AML-193 (cell line): ENCODE measurements around the gene CAPN8.
"Not testable (repeated sequence)": the region's sequence is repeated elsewhere in the genome, so short reads cannot be mapped to it uniquely, and the experiment has no call there.

Experiments
- DNase-seq, 2 experiments: peaks; one replicate each; lab custom pipeline; 2025; lab: John Stamatoyannopoulos, UW

Gene CAPN8

DNA sequence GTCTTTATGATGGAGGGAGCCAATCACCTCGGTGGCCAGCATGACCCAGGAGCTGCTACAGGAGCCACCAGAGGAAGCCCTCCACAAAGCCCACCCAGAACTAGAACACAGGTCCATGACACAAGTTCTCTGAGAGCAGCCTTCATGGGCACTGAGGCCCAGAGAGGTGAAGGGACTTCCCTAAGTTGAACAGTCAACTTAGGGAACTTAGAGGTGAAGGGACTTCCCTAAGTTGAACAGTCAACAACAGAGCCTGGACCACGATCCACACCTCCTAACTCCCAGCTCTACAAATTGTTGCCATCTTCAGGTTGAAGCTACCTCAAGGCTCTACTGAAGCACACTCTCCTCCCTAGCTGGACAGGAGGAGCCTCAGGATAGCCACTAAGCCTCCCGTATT lies 139.5 kb downstream of the CAPN8 start:
- DNase-seq = no peak

DNA sequence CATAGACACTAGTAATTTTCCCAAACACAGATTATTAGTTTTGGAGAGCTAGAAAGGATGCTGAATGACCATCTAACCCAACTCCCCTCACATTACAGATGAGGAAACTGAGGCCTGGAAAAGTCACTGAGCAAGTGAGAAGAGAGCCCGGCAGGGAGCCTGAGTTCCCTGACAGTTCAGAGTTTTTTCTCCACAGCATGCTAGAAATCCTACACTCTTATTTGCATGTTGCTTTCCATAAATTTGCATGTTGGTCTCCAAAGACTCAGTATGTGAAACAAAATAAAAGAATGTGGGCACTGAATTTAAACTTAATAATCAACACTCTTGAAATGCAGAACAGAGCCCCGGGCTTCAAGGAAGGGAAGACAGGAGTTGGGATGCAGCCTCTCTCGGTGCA lies 140.0 kb downstream of the CAPN8 start:
- DNase-seq = no peak

DNA sequence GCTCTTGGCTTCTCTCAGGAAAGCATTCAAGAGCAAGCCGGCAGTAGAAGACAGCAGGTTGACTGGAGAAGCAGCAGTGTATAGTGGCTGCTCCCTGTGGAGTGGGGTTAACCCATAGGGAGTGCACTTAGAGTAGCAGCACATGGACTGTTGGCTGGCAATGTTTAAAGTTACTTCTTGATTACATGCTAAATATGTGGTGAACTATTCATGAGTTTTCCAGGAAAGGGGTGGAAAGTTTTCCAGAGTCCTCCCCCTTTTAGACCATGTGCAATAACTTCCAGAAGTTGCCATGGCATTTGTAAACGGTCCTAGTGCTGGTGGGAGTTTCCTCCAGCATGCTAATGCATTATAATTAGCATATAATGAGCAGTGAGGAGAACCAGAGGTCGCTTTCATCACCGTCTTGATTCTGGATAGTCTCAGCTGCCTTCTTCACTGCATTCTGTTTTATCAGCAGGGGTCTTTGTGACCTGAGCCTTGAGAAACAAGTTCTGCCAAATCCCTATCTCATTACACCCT lies 140.5 kb downstream of the CAPN8 start:
- DNase-seq = no peak

DNA sequence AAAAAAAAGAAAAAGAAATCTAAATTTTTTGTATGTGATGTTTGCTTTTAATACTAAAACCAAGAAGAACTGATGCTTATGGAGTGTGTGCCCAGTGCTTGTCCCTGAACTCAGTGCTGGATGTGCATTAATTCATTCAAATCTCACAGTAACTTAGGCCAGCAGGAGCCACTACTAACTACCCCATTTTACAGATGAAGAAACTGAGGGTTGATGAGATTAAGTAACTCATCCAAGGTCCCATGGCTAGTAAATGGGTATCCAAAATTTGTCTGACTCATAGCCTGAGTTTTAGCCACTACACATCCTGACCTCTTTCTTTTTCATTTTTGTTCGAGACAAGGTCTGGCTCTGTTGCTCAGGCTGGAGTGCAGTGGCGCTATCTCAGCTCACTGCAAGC lies 144.4 kb downstream of the CAPN8 start:
- no peak for DNase-seq

DNA sequence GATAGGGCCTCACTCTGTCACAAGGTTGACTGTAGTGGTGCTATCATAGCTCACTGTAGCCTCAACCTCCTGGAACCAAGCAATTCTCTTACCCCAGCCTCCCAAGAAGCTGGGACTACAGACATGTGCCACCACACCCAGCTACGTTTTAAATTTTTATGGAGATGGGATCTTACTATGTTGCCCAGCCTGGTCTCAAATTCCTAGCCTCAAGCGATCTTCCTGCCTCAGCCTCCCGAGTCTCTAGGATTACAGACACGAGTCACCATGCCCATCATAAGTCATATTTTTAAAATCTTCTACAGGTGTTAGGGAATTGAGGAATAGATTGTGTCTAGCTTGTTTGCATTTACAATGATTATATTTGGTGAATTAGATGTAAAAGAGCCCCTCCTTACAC lies 145.3 kb downstream of the CAPN8 start:
- no peak for DNase-seq

DNA sequence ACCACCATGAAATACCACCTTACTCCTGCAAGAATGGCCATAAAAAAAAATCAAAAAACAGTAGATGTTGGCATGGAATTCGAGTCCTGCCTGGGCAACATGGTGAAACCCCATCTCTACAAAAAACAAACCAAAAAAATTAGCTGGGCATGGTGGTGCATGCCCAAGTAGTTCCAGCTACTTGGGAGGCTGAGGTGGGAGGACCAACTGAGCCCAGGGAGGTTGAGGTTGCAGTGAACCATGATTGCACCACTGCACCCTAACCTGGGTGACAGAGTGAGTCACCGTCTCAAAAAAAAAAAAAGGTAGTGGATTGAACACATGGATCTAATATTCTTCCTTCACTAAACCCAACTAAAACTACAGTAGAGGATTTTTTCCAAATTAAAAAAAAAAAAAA lies 146.4 kb downstream of the CAPN8 start:
- no peak for DNase-seq

DNA sequence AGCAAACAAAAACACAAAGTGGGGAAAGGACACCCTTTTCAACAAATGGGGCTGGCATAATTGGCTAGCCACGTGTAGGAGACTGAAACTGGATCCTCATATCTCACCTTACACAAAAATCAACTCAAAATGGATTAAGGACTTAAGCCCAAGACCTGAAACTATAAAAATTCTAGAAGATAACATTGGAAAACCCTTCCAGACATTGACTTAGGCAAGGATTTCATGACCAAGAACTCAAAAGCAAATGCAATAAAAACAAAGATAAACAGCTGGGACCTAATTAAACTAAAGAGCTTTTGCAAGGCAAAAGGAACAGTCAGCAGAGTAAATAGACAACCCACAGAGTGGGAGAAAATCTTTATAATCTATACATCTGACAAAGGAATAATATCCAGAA lies 146.9 kb downstream of the CAPN8 start:
- not testable (repeated sequence) for DNase-seq

DNA sequence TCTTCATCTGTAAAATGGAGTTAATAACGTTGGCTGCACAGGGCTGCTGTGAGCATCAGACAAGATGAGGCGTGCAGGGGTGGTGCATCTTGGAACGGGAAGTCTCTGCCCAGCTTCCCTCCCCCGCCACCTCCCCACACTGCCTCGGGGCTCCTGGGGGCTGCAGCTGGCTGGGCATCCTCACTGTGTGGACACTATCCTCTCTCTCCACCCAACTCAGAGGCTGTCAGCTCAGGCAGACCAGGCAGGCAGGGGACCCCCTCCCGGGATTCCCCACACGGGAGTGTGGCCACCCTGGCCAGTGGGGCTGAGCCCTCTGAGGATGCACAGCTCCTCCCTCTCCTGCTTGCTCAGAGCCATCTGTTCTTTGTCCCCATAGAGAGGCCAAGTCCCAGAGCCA lies 149.6 kb downstream of the CAPN8 start:
- no peak for DNase-seq

DNA sequence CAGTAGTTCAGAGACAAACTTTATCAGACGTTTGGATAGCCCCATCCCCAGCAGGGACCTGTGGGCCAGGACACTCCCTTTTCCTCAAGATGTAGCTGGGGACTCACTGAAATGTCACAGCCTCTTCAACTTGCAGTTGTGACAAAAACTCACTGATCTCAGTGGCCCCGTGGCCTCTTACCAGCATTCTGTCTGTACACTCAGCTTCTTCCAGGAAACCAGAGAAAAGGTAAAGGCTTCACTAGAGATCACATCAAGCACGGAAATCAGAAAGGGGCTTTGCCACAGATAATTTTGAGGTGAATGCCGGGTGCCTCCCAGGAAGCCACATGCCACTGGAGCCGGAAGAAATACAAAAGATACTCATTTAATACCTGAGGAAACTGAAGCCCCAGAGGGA lies 150.1 kb downstream of the CAPN8 start:
- DNase-seq = no peak

DNA sequence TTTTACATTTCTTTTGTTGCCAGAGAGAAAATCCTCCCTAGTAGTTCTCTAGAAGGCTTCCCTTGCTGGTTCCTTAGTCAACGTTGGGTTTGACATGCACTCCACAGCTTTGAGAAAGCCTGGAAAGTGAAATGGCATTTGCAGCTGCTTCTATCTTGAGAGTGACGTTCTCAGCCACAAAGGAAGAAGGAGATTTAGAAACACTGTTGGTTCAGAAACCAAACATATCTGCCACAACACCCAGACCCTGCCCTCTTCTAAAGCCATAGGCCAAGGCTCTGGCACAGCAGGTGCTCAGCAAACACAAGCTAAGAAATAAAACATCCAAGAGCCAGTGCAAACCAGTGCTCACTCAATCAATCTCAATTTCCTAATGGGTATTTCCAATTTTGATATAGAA lies 150.9 kb downstream of the CAPN8 start:
- DNase-seq = no peak

DNA sequence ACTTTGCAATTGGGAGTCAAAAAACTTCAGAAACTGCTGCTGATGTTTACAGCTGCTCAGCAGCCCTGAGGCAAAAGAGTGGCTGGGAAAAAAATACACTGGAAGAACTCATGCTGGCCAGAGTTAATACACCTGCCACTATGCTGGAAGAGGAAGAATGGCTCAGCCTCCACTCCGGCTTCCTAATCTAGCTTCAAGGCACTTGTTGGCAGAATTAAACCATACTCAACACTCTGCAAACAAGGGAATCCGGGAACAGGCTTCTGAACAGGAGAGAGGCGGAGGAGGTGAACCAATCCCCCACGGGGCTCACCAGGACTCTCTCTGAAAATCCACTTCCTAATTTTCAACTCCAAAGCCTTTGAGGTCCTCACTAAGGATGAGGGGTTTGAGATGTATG lies 152.2 kb downstream of the CAPN8 start:
- no peak for DNase-seq

DNA sequence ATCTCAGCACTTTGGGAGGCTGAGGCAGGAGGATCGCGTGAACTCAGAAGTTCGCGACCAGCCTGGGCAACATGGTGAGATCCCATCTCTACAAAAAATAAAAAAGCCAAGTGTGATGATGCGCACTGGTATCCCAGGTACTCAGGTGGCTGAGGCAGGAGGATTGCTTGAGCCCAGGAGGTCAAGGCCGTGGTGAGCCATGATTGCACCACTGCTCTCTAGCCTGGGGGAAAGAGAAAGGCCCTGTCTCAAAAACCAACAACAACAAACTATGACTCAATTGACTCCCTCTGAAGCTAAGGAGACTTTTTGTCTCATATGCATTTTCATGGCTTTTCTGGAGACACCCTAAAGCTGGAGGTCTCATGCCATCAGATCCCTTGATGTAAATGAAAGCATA lies 153.4 kb downstream of the CAPN8 start:
- no peak for DNase-seq

DNA sequence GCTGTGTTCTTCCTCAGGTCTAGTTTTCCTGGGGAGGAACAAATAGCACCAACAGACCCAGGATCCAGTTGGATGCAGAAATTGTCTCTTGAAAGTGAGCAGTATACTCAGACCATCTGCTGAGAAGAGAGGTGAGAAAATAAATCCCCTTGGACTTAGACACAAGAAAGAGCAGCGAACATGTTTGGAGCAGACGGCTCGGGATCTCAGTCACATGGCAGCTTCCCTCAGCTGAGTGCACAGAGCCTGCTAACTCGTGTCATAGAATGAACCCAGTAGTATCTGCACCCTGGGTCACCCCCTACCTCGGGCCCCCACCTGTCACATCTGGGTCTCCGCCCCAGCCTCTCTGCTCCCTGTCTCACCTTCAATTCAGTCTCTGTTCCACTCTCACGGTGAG lies 156.7 kb downstream of the CAPN8 start:
- DNase-seq = no peak

DNA sequence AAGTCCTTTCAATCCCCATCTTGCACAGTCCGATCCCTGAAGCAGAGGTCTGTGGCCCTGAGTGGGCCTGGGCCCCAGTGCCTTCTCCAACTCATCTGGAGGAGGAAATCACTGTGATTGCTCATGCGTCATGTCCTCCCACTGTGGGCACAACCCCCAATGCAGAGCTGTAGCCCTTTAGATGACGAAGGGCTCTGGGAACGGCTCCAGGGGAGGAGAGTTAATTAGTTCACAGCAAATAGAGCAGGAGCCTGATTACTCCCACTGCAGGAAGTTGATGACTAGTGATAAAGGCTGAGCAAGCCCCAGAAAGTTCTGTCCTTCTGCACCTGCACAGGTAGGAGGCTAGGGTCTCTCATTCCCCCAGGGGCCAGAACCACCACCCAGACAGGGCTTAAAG lies 160.8 kb downstream of the CAPN8 start:
- DNase-seq = no peak

DNA sequence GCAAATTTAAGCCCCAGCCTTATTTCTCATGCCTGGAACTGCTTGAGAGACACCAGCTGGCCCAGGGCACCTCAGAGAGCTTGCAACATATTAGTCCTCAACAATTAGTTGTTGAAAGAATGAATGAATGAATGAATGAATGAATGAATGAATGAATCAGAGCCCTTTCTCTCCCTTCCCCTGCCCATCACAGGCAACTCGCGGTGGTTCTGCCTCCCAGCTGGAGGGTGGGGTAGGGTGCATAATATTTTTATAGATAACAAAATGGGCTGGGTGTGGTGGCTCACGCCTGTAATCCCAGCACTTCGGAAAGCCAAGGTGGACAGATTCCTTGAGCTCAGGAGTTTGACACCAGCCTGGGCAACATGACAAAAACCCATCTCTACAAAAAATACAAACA lies 162.2 kb downstream of the CAPN8 start:
- DNase-seq = no peak

DNA sequence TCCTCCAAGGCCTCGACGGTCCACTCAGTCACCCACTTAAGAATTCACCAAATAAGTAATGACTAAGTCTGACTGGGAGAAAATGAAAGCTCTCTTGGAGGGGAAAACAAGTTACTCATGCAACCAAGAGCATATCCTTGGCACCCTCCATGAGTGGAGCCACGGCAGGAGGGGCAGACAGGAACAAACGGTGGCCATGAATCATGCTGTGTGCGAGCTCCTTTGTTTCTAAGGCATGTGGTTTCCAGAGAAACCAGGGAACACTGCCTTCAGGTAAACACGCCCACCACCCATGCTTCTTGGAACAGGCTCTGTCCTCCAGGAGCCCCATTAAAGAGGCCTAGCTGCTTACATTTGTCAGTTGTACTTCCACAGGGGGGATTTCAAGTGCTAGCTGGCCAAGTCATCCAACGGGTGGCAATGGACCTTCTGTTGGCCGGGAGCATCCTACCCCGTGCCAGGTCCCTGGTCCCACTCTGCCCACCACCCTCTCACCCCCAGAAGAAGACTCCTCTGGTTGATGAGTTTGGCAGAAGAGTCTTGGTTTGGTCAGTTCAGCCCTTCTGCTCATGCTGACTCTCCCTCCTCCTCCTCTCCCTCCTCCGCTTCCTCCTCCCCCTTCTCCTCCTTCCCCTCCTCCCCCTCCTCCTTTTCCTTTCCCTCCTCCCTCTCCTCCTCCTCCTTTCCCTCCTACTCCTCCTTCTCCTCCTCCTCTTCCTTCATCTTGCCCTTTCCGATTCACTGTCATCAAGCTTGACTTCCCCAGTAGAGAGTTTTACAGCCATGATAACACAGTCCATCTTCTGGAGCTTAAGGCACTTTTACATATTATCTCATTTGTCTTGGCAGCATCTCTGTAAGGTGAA lies 164.7 kb downstream of the CAPN8 start:
- DNase-seq = no peak

DNA sequence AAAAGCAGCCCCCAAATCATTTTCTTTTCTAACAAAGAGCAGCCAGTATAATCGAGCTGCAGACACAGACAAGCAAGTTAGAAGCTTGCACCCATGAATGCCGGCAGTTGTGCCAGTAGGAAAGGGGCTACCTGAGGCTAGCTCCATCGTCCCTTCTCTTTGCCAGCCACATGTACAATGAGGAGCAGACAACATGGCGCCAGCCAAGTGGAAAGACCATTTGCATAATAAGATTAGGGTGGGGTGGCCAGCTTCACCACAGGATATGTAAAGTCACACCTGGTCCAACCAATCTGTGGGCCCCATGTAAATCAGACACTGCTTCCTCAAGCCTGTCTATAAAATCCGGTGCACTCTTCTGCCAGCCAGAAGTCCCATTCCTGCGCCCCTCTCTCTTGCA lies 168.6 kb downstream of the CAPN8 start:
- DNase-seq = no peak

DNA sequence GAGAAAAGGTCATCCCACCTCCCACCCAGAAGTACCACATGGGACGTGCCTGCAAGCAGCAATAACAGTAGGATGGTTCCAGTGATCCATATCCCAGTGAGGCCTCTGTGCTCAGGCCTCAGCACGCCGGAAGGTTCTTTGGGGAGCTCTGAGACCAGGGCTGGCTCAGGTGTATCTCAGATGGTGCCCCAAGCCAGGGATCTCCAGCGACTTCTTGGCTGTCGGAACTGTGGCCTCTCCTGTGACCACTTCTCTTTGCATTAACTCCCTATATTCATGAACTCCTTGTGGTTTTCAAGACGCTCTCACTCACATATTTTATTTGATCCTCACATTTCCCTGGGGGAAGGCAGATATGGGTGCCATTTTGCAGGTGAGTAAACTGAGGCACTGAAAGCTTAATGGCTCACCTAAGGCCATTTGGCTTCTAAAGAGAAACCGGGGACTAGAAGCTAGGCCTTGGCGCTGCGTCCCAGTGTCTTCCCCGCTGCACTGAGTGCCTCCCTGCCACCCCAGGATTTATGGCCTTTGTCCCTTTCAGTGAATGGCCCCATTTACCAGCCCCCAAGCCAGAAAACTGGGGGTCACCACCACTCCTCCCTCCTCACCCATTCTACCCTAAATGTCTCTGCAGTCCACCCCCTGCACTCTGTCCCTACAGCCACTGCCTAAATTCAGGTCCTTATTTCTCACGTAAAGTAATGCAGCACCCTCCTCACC lies 170.4 kb downstream of the CAPN8 start:
- DNase-seq = no peak

DNA sequence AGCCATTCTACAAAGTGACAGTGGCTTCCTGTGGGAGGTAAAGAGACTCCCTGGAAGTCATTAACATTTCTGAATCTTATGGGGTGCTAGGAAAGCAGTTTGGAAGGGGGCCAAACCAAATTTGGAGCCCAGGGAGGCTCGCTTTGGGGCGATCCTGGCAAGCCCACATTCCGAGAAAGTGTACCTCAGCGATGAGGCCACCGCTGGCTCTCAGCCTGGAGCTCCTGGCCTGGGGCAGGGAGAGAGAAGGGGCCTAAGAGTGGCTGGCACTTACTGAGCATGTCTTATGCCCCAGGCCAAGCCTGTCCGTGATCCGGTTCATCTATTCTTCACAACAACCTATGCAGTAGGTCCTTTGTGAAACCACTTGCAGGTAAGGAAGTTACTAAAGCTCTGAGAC lies 173.5 kb downstream of the CAPN8 start:
- DNase-seq = no peak
